Hippocampal formation (tissue), 2 donors: ENCODE measurements around the gene NUDT14.

Source experiments
- DNase-seq, 2 donors: peaks; one replicate each; lab custom pipeline; 2025; lab: John Stamatoyannopoulos, UW

Gene NUDT14

DNA sequence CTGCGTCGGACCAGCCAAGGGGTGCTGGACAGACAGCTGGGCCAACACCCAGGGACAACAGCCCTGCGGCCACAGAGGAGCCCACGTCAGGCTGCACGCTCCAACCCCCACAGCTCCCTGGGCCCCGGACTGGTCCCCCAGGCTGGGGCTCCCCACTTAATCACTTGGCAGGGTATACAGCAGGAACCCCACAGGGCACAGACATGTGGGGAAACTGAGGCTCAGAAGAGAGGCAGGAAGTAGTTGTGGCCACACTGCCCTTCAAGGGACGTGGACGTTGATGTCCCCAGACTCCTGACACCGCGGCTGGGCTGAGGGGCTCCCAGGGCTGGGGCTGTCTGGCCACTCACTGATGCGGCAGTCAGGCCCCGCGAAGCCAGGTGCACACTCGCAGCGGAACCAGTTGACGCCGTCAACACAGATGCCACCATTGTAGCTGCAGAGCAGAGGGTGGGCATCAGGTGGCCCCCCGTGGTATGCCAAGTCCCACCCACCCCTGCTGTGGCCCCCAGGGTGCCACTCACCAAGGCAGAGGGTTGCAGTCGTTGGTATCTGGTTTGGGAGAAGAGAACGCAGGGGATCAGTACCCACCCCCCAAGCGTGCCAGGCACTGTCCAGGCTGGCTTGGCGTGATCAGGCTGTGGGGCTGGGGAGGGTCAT lies 34.0 kb downstream of the NUDT14 start:
- no peak for DNase-seq

GRCh38 chr14:105146181-105146975 lies 34.7 kb downstream of the NUDT14 start:
- no peak for DNase-seq

DNA sequence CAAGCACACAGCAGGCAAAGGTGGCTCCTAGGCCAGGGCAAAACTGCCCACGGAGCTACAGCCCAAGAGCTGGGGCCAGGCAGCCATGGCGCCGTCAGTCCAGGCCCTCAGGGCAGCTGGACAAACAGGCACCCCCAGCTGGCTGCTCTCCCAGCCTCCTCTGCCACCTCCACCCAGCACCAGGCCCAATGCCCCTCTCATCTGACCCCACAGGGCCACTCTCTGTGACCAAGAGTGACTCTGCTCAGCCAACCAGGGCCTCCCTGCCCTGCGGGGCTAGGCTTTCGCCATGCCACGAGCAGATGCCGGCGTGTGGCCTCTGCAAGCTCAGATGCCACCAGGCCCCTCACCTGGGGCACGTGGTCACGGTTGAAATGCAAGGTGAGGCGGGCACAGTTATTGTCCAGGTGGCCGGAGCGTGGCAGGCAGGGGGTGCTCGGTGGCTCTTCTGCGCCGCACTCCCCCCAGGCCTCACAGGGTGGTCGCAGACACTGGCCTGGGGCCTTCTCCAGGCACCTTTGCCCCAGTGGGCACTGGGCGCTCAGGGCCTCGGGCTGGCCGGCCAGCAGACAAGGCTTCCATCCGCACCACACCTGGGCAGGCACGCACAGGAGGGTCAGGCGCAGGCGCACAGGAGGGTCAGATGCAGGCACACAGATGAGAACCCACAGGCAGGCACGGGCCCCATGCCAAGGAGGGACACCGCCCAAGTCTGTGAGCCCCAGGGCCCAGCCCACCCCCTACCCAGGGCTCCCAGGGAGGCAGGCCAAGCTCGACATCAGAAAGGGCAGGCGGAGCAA lies 35.5 kb downstream of the NUDT14 start:
- no peak for DNase-seq

DNA sequence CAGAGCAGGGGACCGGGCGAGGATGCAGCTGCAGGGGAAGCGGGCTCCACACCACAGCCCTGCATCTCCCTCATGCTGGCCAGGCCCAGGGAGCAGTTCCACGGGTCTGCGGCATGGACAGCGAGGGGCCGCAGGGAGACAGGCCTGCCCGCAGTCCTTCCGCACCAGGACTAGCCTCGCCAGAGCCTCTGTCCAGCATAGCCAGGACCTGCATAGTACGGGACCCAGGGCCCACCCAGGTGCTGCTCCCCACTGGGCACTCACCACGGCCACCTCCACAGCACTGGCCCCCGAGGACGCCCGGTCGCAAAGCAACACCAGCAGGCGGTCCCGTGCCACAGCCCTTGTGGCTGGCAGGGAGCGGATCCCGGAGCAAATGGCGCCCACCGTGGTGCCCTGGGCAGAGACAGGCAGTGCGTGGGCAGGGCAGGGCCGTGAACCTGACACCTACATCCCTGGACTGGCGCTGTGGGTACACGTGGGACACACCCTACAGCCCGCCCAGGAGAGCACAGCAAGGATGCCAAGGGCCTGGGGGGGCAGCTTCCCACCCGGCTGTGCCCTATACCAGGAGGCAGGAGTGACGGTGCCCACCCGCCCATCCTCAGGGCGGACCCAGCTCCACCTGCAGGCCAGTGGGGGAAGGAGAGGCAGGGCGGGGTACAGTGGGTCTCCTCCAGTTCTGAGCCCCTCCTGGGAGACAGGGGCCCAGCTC lies 36.3 kb downstream of the NUDT14 start:
- DNase-seq, result no peak

DNA sequence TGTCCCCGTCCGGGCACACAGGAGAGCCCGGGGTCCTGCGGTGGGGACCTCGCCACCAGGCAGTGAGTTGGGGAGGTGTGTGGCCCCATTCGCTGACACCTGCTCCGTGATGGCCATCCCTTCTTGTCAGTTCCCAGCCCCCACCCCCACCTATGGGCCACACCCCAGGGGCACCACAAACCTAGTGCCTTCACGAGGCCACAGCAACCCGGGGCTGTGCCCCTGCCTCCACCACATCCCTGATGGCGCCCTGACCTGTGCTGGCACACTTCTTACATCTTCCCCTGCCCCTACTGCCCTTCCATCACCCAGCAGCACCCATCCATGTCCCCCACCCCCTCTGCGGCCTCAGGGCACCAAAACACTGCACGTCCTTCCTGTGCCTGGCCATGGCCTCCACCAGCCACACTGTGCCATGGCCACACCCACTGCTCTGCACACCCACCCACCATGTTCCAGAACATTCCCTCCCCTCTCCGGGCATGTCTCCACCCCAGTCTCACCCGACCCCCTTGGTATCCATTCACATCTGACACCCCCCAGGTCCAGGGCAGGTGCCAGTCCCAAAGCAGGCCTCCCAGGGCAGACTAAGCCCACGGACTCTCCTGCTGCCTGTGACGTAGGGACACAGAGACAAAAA lies 37.0 kb downstream of the NUDT14 start:
- DNase-seq, result no peak

DNA sequence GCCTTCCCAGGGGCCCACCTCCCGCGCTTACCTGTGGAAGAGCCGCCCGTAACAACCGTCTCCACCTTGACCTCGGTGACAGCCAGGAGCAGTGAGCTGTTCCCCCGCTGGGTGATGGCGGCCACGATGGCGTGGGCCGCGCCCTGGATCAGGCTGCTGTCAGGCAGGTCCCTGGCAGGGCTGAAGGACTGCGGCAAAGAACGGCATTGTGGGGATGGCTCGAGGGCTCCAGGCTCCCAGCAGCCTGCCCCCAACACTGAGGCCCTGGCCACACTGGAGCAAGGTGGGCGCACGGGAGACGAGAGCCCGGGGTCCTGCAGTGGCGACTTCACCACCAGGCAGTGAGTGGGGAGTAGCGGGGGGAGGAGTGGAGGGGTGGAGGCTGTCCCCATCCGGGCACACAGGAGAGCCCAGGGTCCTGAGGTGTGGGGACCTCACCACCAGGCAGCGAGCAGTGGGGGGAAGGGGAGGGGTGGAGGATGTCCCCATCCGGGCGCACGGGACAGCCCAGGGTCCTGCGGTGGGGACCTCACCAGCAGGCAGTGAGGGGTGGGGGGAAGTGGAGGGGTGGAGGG lies 37.6 kb downstream of the NUDT14 start:
- no peak for DNase-seq

DNA sequence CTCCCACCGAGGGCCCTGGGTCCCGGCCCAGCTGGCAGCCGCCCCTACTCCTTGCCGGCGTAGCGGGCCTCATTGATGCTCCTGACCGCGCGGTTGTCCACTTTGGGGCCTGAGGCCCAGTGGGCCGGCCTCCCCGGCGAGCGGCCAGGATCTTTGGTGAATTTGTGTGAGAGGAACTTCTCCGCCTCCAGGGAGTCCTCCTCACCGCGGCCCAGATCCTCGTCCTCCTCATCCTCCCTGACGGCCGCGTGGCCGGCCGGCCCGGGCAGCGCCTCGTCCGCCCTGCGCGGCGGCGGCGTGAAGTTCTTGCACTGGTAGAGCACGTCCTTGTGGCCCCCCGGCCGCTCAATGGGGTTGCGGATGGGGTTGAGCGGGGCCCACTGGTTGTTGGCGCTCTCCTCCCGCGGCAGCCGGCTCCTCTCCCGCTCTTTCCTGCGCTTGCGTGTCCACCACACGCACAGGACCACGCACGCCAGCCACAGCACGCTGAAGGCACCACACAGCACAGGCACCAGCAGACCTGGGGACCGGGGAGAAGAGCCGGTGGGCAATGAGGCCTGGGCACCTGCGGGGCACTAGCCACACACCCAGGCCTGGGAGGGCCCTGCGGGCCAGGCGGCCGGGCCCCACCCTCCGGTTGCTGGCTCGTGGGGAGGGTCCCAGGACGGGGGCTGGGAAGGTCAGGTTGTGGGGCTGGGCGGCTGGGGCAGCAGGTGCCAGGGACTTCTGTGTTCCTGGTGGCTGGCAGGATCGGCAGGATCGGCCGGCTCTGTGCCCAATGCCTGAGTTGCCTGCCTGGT lies 38.3 kb downstream of the NUDT14 start:
- DNase-seq, result no peak

GRCh38 chr14:105141486-105142281 lies 39.4 kb downstream of the NUDT14 start:
- DNase-seq, result no peak

- DNase-seq, result no peak
These were observed 40.1 kb downstream of the NUDT14 start for GRCh38 chr14:105141026-105141425.

DNA sequence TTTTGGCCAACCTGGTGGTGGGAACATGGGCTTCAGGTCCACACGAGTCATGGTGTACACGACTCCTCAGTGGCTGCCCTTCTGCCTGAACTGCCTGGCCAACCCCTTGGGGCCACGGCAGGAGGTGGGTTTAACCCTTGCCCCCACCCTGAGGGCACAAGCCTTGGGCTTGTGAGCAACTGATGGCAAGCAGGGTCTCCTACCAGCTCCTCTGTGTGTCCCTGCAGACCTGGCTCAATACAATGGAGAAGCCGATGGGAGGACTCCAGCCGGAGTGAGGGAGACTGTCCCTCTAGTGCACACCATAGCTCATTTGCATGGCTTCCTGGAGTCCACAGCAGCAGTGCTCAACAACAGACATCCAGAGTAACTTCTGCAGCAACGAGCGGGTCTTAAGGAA lies 40.5 kb downstream of the NUDT14 start:
- DNase-seq, result no peak

- DNase-seq, result no peak
These were observed 41.3 kb downstream of the NUDT14 start for GRCh38 chr14:105139831-105140239.

- no peak for DNase-seq
These were observed 41.8 kb downstream of the NUDT14 start for GRCh38 chr14:105139212-105139825.

GRCh38 chr14:105138551-105139111 lies 42.5 kb downstream of the NUDT14 start:
- DNase-seq, result no peak

GRCh38 chr14:105138021-105138541 lies 43.0 kb downstream of the NUDT14 start:
- DNase-seq, result no peak

GRCh38 chr14:105137481-105138020 lies 43.6 kb downstream of the NUDT14 start:
- no peak for DNase-seq

DNA sequence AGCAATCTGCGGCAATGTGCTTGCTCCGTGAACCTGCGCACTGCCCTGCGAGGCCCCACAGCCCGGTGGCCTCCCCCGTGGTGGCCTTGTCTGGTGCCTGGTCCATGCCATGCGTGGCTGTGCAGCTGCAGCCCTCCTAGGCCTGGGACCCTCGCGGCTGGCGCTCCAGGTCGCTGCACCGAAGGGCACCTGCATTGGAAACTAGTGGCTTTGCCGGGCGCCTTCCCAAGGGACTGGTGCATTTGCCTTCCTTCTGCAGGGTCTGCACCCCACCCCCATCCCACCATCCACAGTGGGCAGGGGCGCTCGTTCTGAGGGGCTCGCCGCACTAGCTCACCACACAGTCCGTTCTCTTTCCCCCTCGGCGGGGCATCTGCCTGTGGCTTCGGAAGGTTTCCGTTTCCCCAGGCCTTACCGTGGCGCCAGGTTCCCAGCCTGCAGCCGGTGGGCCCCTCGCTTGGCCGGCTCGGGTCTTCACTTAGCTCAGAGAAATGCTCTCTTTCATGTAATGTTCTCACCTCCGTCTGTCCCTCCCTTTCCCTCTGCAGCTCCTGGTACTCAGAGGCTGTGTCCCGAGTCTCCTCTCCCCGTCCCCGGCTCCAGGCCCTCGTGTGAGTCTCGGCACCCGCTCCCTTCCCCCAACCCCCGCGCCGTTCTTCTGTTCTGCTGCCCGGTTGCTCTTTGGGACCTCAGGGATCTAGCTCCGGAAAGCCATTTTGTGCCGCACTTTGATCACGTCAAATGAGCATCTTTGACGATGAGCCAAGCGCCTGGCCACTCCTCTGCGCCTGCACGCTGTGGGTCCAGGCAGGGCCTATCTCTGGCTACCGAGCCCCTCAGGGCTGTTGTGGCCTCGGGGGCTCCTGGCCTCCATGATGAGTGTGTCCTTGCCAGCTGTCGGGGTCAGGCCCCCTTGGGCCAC lies 44.5 kb downstream of the NUDT14 start:
- no peak for DNase-seq
